HG02943 (cell line): Measurements from ENCODE around the gene FAM184B.

ENCODE experiments used
- ATAC-seq: cut with Tn5 transposase; IDR thresholded peaks from one replicate; pipeline ENCODE4 v1.9.1; 2021; ENCODE audit warnings: mild to moderate bottlenecking, low read depth, moderate library complexity; ENCODE audit not compliant: unreplicated experiment

Gene FAM184B

GRCh38 chr4:17781300-17782287 lies at the start of gene FAM184B:
Gene FAM184B, minus strand, starts transcription at chr4:17781621. Its CDS starts 322 bp downstream, at chr4:17781299.
- ATAC-seq = no peak

- no peak for ATAC-seq
These were observed 42.6 kb upstream of the FAM184B start for GRCh38 chr4:17823871-17824669.

- ATAC-seq = peak; percentile 81
These were observed 35.6 kb upstream of the FAM184B start for GRCh38 chr4:17817027-17817426.

- ATAC-seq = no peak
These were observed 34.7 kb upstream of the FAM184B start for GRCh38 chr4:17816142-17816541.

GRCh38 chr4:17814140-17814539 lies 32.7 kb upstream of the FAM184B start:
- no peak for ATAC-seq

GRCh38 chr4:17812801-17813200 lies 31.4 kb upstream of the FAM184B start:
- ATAC-seq = no peak

GRCh38 chr4:17812125-17812524 lies 30.7 kb upstream of the FAM184B start:
- no peak for ATAC-seq

- peak; percentile 29 for ATAC-seq
These were observed 29.7 kb upstream of the FAM184B start for GRCh38 chr4:17811078-17811603.

- ATAC-seq = peak; percentile 93
These were observed 29.0 kb upstream of the FAM184B start, which contains the start of the genes DCAF16 and NCAPG for GRCh38 chr4:17810260-17811077. Gene DCAF16, minus strand, starts transcription at chr4:17810757. Its CDS starts 6,616 bp downstream, at chr4:17804141. Gene NCAPG, plus strand, starts transcription at chr4:17810979. Its CDS starts 99 bp downstream, at chr4:17811078.

GRCh38 chr4:17809667-17810066 lies 28.2 kb upstream of the FAM184B start:
- no peak for ATAC-seq

- no peak for ATAC-seq
These were observed 26.0 kb upstream of the FAM184B start for GRCh38 chr4:17807446-17807845.

- no peak for ATAC-seq
These were observed 24.2 kb upstream of the FAM184B start for GRCh38 chr4:17805580-17806155.

- no peak for ATAC-seq
These were observed 16.4 kb upstream of the FAM184B start for GRCh38 chr4:17797808-17798207.

GRCh38 chr4:17794730-17795129 lies 13.3 kb upstream of the FAM184B start:
- no peak for ATAC-seq

- no peak for ATAC-seq
These were observed 7.5 kb upstream of the FAM184B start for GRCh38 chr4:17788956-17789355.

- no peak for ATAC-seq
These were observed 5.9 kb upstream of the FAM184B start for GRCh38 chr4:17787315-17787714.

- ATAC-seq = no peak
These were observed 5.1 kb upstream of the FAM184B start for GRCh38 chr4:17786567-17786966.

GRCh38 chr4:17785858-17786257 lies 4.4 kb upstream of the FAM184B start:
- no peak for ATAC-seq

GRCh38 chr4:17780501-17781299 lies 721 bp downstream of the FAM184B start:
- no peak for ATAC-seq
